Neural cell (in vitro differentiated cells): ENCODE measurements around the gene MAP3K7.

Experiments used
- CTCF ChIP-seq: fragments of 450-650 bp; IDR thresholded peaks from 2 replicates; pipeline ENCODE4 v1.5.1; 2014; ENCODE audit warnings: antibody characterized with exemption, mild to moderate bottlenecking, moderate library complexity; ENCODE audit not compliant: poor library complexity, severe bottlenecking
- RAD21 ChIP-seq: fragments of 450-650 bp; conservative IDR thresholded peaks from 2 replicates; pipeline ENCODE4 v1.6.1; 2014; ENCODE audit warnings: antibody characterized with exemption, mild to moderate bottlenecking, moderate library complexity

- TF ChIP-seq CTCF, result no peak
- no peak for TF ChIP-seq RAD21
Observed at GRCh38 chr6:90485635-90486277, 101.1 kb downstream of the MAP3K7 start.
